ENCODE measurements around the gene FGFR2. TPM values are rescaled to one million over a fixed set of nuclear protein-coding genes. Genes with fewer than 3 reads are reported as not detected.

Gene FGFR2
- total and polyA plus RNA-seq, 4 donors: 11.4 to 69.9 (median 31.9) TPM

DNA sequence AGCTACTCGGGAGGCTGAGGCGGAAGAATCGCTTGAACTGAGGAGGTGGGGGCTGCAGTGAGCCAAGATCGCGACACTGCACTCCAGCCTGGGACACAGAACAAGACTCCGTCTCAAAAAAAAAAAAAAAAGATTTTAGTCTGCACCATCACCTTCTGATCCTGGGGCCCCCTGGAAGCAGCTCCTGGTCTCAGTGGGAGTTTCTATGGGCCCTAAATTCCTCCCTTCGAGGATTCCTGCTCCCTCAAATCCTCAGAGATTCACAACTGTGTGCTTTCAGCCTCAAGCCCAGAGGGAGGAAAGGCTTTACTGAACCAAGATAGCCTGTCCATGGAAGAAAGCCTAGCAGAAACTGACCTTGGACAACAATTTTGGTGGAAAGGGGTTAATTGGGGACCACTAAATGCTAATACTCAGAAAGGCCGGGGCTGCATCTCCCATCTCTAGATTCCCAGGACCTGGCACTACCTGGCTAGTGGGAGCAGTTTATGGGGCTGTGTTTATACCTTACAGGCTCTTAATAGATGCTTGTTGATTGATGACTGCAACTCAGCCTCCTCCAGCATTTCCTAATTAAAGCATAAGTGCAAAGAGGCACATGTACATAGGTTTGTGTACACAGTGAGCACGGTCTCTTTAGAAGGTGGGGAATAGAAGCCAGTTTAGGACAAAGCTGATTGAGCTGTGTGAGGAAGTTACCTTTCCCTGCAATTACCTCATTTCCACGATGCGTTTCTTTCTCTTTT lies 9.2 kb upstream of the FGFR2 start:
- H3K9me3 ChIP-seq (ENCODE audit: control insufficient read depth in 4 of 4, low read length in 3 of 4): no peaks in the 10 kb centered on the region
- no peak overlapping the region for H3K27ac ChIP-seq (ENCODE audit: low read depth in 1 of 2, low read length in 2 of 2)
- H3K27me3 ChIP-seq (ENCODE audit: control insufficient read depth in 4 of 4, insufficient read depth in 4 of 4, low read length in 3 of 4): no peaks in the 10 kb centered on the region
- 83% methylated on average over 11 of the region's 11 CpGs for WGBS
- H3K9ac ChIP-seq (ENCODE audit: low read depth in 1 of 2, low read length in 2 of 2): no peak overlapping the region
- peaks cover 2 to 15% (median 8%) of the 10 kb centered on the region in 4 donors for H3K4me1 ChIP-seq (ENCODE audit: control insufficient read depth in 4 of 4, insufficient read depth in 4 of 4, low read length in 3 of 4)
- H3K4me3 ChIP-seq (ENCODE audit: low read depth in 1 of 3, low read length in 3 of 3): no peak overlapping the region
- H3K36me3 ChIP-seq (ENCODE audit: control insufficient read depth in 4 of 4, insufficient read depth in 3 of 4, low read depth in 1 of 4, low read length in 3 of 4): no peaks in the 10 kb centered on the region
- TF ChIP-seq TAF1 (conservative IDR thresholded peaks at IDR 0.05): no peak
- TF ChIP-seq, protein P1, sequence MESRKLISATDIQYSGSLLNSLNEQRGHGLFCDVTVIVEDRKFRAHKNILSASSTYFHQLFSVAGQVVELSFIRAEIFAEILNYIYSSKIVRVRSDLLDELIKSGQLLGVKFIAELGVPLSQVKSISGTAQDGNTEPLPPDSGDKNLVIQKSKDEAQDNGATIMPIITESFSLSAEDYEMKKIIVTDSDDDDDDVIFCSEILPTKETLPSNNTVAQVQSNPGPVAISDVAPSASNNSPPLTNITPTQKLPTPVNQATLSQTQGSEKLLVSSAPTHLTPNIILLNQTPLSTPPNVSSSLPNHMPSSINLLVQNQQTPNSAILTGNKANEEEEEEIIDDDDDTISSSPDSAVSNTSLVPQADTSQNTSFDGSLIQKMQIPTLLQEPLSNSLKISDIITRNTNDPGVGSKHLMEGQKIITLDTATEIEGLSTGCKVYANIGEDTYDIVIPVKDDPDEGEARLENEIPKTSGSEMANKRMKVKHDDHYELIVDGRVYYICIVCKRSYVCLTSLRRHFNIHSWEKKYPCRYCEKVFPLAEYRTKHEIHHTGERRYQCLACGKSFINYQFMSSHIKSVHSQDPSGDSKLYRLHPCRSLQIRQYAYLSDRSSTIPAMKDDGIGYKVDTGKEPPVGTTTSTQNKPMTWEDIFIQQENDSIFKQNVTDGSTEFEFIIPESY (IDR thresholded peaks at IDR 0.05): no peak
- TF ChIP-seq YY1 (IDR thresholded peaks at IDR 0.05): no peak
- TF ChIP-seq GABPA (IDR thresholded peaks at IDR 0.05 in 1 of 2, conservative IDR thresholded peaks at IDR 0.05 in 1 of 2): no peak
- no peak for DNase-seq (ENCODE audit: low spot score)

DNA sequence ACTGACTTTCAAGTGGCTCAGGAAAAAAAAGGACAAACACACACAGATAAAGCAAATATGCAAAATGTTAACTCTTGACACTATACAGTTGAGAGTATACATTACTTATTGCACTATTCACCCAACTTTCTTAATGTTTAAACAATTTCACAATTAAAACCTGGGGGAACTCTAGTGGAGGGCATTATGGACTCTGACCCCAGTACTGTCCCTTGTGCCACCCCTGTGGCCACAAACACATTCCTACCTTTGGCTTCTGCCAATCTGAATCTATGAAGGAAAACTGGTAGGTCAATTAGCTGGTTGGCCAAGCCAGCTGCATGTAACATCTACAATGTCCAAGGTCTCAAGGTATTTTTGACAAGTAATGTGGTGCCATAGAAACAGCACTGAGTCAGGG lies 7.5 kb upstream of the FGFR2 start:
- no peak overlapping the region for H3K4me3 ChIP-seq (ENCODE audit: low read depth in 1 of 3, low read length in 3 of 3)
- no peak for DNase-seq (ENCODE audit: low spot score)
- no peak for TF ChIP-seq RAD21 (IDR thresholded peaks at IDR 0.05)
- peak; percentile 30 to 43 for TF ChIP-seq RXRA (IDR thresholded peaks at IDR 0.05)
- TF ChIP-seq SP1 (IDR thresholded peaks at IDR 0.05): peak; percentile 12
- TF ChIP-seq HNF4G (IDR thresholded peaks at IDR 0.05): peak; percentile 41
- peak; percentile 56 to 76 for TF ChIP-seq HNF4A (conservative IDR thresholded peaks at IDR 0.05)
- no peak overlapping the region for H3K9ac ChIP-seq (ENCODE audit: low read depth in 1 of 2, low read length in 2 of 2)
- H3K4me1 ChIP-seq (ENCODE audit: control insufficient read depth in 4 of 4, insufficient read depth in 4 of 4, low read length in 3 of 4): peaks cover 2 to 15% (median 8%) of the 10 kb centered on the region in 4 donors
- no peaks in the 10 kb centered on the region for H3K9me3 ChIP-seq (ENCODE audit: control insufficient read depth in 4 of 4, low read length in 3 of 4)
- no peaks in the 10 kb centered on the region for H3K36me3 ChIP-seq (ENCODE audit: control insufficient read depth in 4 of 4, insufficient read depth in 3 of 4, low read depth in 1 of 4, low read length in 3 of 4)
- H3K27me3 ChIP-seq (ENCODE audit: control insufficient read depth in 4 of 4, insufficient read depth in 4 of 4, low read length in 3 of 4): no peaks in the 10 kb centered on the region
- no peak overlapping the region for H3K27ac ChIP-seq (ENCODE audit: low read depth in 1 of 2, low read length in 2 of 2)

DNA sequence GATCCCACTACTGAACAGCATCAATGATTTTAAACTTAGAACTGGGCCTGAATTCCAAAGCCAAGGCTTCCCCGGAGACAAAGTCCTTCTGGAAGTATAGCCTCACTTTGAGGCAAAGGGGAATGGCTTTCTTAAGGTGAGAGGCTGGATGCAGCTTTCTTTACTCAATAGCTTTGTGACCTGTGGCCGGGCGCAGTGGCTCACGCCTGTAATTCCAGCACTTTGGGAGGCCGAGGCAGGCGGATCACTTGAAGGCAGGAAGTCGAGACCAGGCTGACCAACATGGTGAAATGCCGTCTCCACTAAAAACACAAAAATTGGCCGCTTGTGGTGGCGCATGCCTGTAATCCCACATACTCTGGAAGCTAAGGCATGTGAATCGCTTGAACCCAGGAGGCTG lies 3.2 kb upstream of the FGFR2 start:
- Histone ChIP-seq H3K4me1 (ENCODE audit: control insufficient read depth in 4 of 4, insufficient read depth in 4 of 4, low read length in 3 of 4) (peaks cover 5 to 24% (median 16%) of the 10 kb centered on the region in 4 donors), H3K4me3 (ENCODE audit: low read depth in 1 of 3, low read length in 3 of 3) (no peak overlapping the region), H3K27me3 (ENCODE audit: control insufficient read depth in 4 of 4, insufficient read depth in 4 of 4, low read length in 3 of 4) (no peaks in the 10 kb centered on the region), H3K9me3 (ENCODE audit: control insufficient read depth in 4 of 4, low read length in 3 of 4) (no peaks in the 10 kb centered on the region), H3K9ac (ENCODE audit: low read depth in 1 of 2, low read length in 2 of 2) (no peak overlapping the region), H3K36me3 (ENCODE audit: control insufficient read depth in 4 of 4, insufficient read depth in 3 of 4, low read depth in 1 of 4, low read length in 3 of 4) (no peaks in the 10 kb centered on the region), H3K27ac (ENCODE audit: low read depth in 1 of 2, low read length in 2 of 2) (no peak overlapping the region)
- WGBS: 93% methylated on average over 11 of the region's 11 CpGs
- DNase-seq (ENCODE audit: low spot score): no peak
- TF ChIP-seq HNF4G (IDR thresholded peaks at IDR 0.05): no peak
- no peak for TF ChIP-seq NR2F2 (IDR thresholded peaks at IDR 0.05)
- no peak for TF ChIP-seq GABPA (IDR thresholded peaks at IDR 0.05 in 1 of 2, conservative IDR thresholded peaks at IDR 0.05 in 1 of 2)
- no peak for TF ChIP-seq TAF1 (conservative IDR thresholded peaks at IDR 0.05)
- TF ChIP-seq EGR1 (IDR thresholded peaks at IDR 0.05; ENCODE audit: low read depth in 2 of 2): no peak
- TF ChIP-seq, protein P1 (IDR thresholded peaks at IDR 0.05): no peak
- no peak for TF ChIP-seq FOXA2 (IDR thresholded peaks at IDR 0.05)
- TF ChIP-seq, protein P2, sequence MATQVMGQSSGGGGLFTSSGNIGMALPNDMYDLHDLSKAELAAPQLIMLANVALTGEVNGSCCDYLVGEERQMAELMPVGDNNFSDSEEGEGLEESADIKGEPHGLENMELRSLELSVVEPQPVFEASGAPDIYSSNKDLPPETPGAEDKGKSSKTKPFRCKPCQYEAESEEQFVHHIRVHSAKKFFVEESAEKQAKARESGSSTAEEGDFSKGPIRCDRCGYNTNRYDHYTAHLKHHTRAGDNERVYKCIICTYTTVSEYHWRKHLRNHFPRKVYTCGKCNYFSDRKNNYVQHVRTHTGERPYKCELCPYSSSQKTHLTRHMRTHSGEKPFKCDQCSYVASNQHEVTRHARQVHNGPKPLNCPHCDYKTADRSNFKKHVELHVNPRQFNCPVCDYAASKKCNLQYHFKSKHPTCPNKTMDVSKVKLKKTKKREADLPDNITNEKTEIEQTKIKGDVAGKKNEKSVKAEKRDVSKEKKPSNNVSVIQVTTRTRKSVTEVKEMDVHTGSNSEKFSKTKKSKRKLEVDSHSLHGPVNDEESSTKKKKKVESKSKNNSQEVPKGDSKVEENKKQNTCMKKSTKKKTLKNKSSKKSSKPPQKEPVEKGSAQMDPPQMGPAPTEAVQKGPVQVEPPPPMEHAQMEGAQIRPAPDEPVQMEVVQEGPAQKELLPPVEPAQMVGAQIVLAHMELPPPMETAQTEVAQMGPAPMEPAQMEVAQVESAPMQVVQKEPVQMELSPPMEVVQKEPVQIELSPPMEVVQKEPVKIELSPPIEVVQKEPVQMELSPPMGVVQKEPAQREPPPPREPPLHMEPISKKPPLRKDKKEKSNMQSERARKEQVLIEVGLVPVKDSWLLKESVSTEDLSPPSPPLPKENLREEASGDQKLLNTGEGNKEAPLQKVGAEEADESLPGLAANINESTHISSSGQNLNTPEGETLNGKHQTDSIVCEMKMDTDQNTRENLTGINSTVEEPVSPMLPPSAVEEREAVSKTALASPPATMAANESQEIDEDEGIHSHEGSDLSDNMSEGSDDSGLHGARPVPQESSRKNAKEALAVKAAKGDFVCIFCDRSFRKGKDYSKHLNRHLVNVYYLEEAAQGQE (IDR thresholded peaks at IDR 0.05): no peak
- TF ChIP-seq, protein P3, sequence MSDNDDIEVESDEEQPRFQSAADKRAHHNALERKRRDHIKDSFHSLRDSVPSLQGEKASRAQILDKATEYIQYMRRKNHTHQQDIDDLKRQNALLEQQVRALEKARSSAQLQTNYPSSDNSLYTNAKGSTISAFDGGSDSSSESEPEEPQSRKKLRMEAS (IDR thresholded peaks at IDR 0.05): no peak
- TF ChIP-seq YY1 (IDR thresholded peaks at IDR 0.05): no peak
- no peak for TF ChIP-seq RAD21 (IDR thresholded peaks at IDR 0.05)
- TF ChIP-seq JUND (IDR thresholded peaks at IDR 0.05): no peak
- TF ChIP-seq RXRA (IDR thresholded peaks at IDR 0.05): no peak
- no peak for TF ChIP-seq SP1 (IDR thresholded peaks at IDR 0.05)
- TF ChIP-seq, protein P4, sequence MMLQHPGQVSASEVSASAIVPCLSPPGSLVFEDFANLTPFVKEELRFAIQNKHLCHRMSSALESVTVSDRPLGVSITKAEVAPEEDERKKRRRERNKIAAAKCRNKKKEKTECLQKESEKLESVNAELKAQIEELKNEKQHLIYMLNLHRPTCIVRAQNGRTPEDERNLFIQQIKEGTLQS (IDR thresholded peaks at IDR 0.05): no peak
- no peak for TF ChIP-seq FOXA1 (IDR thresholded peaks at IDR 0.05)
- TF ChIP-seq HNF4A (conservative IDR thresholded peaks at IDR 0.05): no peak

All from liver (tissue), 9 donors.